NT2/D1 (cell line): ENCODE results near the gene PTPRN2.
"Not testable (repeated sequence)": the region's sequence is repeated elsewhere in the genome, so short reads cannot be mapped to it uniquely, and the experiment has no call there.

Experiments used
- YY1 ChIP-seq: IDR thresholded peaks from 2 replicates; pipeline ENCODE4 v1.6.1; 2011; ENCODE audit not compliant: insufficient read length, insufficient read depth
- ZNF274 ChIP-seq: IDR thresholded peaks from 2 replicates; pipeline ENCODE4 v1.6.1; 2011; ENCODE audit warnings: mild to moderate bottlenecking, low read depth, low read length

DNA sequence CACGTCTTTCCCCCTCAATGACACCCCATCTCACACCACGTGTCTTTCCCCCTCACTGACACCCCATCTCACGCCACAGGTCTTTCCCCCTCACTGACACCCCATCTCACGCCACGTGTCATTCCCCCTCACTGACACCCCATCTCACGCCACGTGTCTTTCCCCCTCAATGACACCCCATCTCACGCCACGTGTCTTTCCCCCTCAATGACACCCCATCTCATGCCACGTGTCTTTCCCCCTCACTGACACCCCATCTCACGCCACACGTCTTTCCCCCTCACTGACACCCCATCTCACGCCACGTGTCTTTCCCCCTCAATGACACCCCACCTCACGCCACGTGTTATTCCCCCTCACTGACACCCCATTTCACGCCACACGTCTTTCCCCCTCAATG is 440.2 kb downstream of the PTPRN2 start:
- not testable (repeated sequence) for TF ChIP-seq YY1, ZNF274
